RWPE1 (cell line): ENCODE data around the gene ADD2.

Experiments
- CTCF ChIA-PET: fragments of 350-600 bp; sonication (Branson Sonifier 250); formaldehyde crosslinking; extraction: SDS; loops from one replicate; lab custom pipeline; 2021; lab: Yijun Ruan, JAX
- POLR2A ChIA-PET: fragments of 400-600 bp; formaldehyde crosslinking; extraction: SDS; loops from one replicate; lab custom pipeline; 2020; ENCODE audit warnings: antibody characterized with exemption; ENCODE audit not compliant: low non-redundant PET; lab: Yijun Ruan, JAX
- DNase-seq: peaks from one replicate; pipeline ENCODE4 v3.0.0; 2012; ENCODE audit warnings: low spot score
- H3K27ac ChIP-seq: fragments of 450-650 bp; 2 replicates; pipeline ENCODE4 v1.5.1; 2017
- TF ChIP-seq, protein P1 (sequence below): fragments of 450-650 bp; conservative IDR thresholded peaks from 2 replicates; pipeline ENCODE4 v1.5.1; 2017; ENCODE audit warnings: low read depth, mild to moderate bottlenecking

The ADD2 gene

DNA sequence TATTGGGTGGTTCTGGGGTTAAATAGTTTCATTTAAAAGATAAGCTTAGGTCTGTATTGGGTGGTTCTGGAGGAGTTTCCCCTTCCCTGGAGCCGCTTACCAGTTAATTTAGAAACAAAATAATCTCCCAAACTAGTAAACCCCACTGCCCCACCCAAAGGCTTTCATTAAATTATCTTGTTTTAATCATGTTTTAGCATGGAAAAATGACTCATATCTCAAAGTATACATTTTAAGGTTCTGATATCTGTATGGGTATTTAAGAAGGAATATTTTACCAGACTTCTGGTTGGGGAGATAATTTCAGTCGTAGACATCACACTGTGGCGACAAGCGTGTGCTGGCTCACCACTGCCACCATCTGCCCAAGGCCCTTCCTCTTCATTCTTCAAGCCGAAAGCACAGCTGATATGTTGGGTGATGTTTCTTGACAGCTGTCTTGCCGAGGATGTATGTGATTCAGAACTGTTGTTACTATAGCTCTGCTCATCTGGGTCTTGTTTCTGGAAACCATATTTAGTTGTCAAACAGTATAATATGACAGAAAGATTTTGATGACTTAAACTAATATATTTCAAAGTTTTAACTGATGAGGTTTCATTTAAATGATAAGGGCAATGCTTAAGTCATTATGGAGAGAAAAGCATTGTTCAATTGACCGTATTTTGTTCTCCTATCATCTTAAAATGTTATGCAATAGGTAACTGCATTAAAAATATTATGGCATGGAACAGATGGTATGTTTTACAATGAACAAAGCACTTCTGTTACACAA is 17.3 kb upstream of the ADD2 start:
- no peak overlapping the region for H3K27ac ChIP-seq
- ChIA-PET POLR2A (no interaction called here), CTCF (interaction anchor here (0.5 to 0.9 kb wide), 6 partner anchors 17 to 453 kb away, joined by 3 to 12 read pairs (median 4); partner anchors contain the start of gene ADD2)
- TF ChIP-seq, protein P1, sequence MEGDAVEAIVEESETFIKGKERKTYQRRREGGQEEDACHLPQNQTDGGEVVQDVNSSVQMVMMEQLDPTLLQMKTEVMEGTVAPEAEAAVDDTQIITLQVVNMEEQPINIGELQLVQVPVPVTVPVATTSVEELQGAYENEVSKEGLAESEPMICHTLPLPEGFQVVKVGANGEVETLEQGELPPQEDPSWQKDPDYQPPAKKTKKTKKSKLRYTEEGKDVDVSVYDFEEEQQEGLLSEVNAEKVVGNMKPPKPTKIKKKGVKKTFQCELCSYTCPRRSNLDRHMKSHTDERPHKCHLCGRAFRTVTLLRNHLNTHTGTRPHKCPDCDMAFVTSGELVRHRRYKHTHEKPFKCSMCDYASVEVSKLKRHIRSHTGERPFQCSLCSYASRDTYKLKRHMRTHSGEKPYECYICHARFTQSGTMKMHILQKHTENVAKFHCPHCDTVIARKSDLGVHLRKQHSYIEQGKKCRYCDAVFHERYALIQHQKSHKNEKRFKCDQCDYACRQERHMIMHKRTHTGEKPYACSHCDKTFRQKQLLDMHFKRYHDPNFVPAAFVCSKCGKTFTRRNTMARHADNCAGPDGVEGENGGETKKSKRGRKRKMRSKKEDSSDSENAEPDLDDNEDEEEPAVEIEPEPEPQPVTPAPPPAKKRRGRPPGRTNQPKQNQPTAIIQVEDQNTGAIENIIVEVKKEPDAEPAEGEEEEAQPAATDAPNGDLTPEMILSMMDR, result no peak
- peak; percentile 34 for DNase-seq

DNA sequence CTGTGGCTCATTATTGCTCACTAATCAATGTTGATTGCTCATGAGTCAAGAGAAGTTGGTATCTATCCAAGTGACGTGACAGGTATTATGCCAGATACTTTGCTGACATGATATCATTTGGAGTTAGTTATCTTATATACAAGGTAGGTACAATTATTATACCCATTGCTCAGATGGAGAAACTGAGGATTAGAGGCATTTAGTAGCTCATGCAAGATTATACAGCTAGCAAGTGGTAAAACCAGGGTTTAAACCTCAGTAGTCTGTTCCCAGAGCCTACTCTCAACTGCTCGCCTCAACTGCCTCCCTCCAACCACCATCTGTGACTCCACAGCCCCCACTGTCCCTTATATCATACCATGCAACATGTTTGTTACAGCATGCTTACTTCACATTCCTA is 16.3 kb upstream of the ADD2 start:
- H3K27ac ChIP-seq, result no peak overlapping the region
- ChIA-PET POLR2A (no interaction called here), CTCF (interaction anchor here (0.7 kb wide), 1 partner anchor 97 kb away, joined by 5 read pairs; no protein-coding TSS in a partner anchor)
- DNase-seq, result no peak
- TF ChIP-seq, protein P1, result no peak

DNA sequence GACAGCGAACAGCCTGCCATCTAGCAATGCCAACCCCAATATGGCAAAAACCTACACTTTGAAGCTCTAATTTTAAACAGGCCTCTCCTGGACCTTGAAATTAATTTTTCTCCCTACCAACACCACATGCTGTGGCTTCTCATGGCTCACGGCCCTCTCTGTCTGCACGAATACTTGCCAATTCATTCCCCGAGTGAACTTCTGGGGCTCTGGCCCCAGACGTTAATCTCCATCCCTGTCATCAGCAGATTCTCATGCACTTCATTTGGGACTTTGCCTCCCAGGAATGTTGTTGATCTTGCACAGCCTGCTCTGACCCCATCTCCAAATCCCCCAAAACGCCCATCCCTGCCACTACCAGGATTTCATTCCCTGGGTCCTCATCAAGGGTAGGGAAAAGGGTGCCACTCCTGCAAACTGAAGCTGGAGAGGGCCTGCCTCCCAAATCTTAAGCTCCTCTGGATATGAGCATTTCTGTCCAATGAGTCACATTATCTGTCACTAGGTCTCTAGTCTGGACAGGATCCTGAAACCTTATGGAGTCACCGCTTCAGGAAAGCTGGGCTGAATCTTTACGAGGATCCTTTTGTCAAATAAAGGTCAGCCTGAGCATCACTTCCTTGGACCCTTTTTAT is 12.0 kb upstream of the ADD2 start:
- ChIA-PET CTCF (no interaction called here), POLR2A (no interaction called here)
- H3K27ac ChIP-seq, result no peak overlapping the region
- TF ChIP-seq, protein P1, result no peak
- peak; percentile 38 for DNase-seq

DNA sequence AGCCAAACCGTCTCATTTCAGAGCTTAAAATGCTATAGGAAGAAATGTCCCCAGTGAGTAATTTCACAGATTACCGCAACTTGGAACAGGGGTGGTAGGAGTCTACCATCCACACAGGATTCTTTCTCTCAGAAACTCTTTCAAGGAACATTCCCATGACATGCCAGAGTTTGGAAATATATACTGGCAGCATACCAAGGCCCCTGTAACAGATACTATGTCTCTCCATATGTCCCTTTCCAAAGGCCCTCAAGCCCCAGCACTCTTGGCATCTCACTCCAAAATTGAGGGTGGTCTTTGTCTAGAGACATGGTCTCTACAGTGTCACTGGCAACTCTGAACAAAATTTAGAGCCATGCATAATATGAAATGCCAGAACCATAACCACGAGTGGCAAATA is 11.5 kb upstream of the ADD2 start:
- CTCF ChIA-PET, result interaction anchor here (0.5 kb wide), 1 partner anchor 32 kb away, joined by 4 read pairs; no protein-coding TSS in a partner anchor
- DNase-seq, result no peak
- TF ChIP-seq, protein P1, result no peak
- POLR2A ChIA-PET, result no interaction called here
- no peak overlapping the region for H3K27ac ChIP-seq

DNA sequence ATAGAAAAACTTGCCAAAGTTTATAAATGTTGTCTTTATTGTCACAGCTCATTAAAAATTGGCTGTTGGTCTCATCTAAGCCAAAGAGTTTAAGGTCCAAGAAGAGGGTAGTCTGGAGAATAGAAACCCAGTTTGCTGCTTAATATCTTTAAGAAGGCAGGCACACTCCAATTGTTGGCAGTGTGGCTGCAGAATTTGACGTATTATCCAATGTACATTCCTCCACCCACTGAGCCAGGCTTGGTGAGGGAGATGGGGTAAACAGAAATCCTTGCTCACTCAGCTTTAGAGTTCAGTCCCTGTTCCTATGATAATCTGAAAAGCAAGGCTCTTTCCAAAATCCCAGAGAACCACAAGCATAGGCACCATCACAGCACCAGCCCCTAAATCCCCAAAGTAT is 10.7 kb upstream of the ADD2 start:
- TF ChIP-seq, protein P1, result no peak
- no peak for DNase-seq
- no peak overlapping the region for H3K27ac ChIP-seq
- POLR2A ChIA-PET, result no interaction called here
- CTCF ChIA-PET, result interaction anchor here (0.6 to 0.7 kb wide), 3 partner anchors 10 to 639 kb away, joined by 3 read pairs; no protein-coding TSS in a partner anchor

DNA sequence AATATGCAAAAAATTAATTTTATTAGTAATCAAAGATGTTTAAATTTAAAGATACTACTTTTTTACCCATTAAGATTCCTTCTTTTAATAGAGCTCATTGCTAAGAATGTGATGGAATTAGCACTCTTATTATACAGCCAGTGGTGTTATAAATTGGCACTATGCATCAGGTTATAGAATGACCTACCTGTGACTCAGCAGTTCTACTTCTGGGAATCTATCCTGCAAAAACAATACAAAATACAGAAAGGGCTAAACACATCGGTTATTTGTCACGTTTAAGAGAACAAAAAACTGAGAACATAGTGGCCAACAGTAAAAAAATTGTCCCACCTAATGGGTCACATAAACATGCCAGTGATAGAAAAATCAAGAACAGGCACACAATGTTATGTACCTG is 9.4 kb upstream of the ADD2 start:
- CTCF ChIA-PET, result interaction anchor here (0.6 to 0.7 kb wide), 2 partner anchors 45 to 505 kb away, joined by 5 read pairs; no protein-coding TSS in a partner anchor
- POLR2A ChIA-PET, result no interaction called here
- TF ChIP-seq, protein P1, result no peak
- no peak overlapping the region for H3K27ac ChIP-seq
- no peak for DNase-seq
